GM10266 (cell line): Measurements from ENCODE around the gene LAG3.

Source experiments
- DNase-seq: peaks from one replicate; pipeline ENCODE4 v3.0.0; 2012; ENCODE audit errors: extremely low spot score
- CTCF ChIP-seq: IDR thresholded peaks from 2 replicates; pipeline ENCODE4 v1.5.1; 2012; ENCODE audit warnings: mild to moderate bottlenecking, low read depth; ENCODE audit not compliant: control insufficient read depth, insufficient read depth; ENCODE audit errors: missing control alignments

Gene LAG3

GRCh38 chr12:6796576-6796975, 24.3 kb downstream of the LAG3 start:
- DNase-seq = no peak

GRCh38 chr12:6799147-6799546, 26.8 kb downstream of the LAG3 start:
- no peak for DNase-seq
- no peak for TF ChIP-seq CTCF

More at GRCh38 chr12:6796576-6796975, 24.3 kb downstream of the LAG3 start:
- TF ChIP-seq CTCF = no peak

GRCh38 chr12:6807170-6807569, 34.9 kb downstream of the LAG3 start:
- DNase-seq = no peak
- TF ChIP-seq CTCF = no peak

GRCh38 chr12:6809056-6809455, 36.7 kb downstream of the LAG3 start:
- DNase-seq = no peak
- no peak for TF ChIP-seq CTCF

- no peak for TF ChIP-seq CTCF
- DNase-seq = no peak
These were observed 38.4 kb downstream of the LAG3 start for GRCh38 chr12:6810758-6811157.

- DNase-seq = no peak
- no peak for TF ChIP-seq CTCF
These were observed 41.0 kb downstream of the LAG3 start for GRCh38 chr12:6813363-6813762.

- TF ChIP-seq CTCF = no peak
- no peak for DNase-seq
These were observed 44.3 kb downstream of the LAG3 start for GRCh38 chr12:6816598-6816997.

- no peak for DNase-seq
These were observed 44.8 kb downstream of the LAG3 start for GRCh38 chr12:6817098-6817497.

More at GRCh38 chr12:6817098-6817497, 44.8 kb downstream of the LAG3 start:
- TF ChIP-seq CTCF = no peak
